OCI-LY3 (cell line): ENCODE measurements around the gene MAPK14.

ENCODE experiments used
- CTCF ChIP-seq: fragments of 200-600, 300-600 bp; sonication (generic); IDR thresholded peaks from 2 replicates; pipeline ENCODE4 v1.5.1; 2014; ENCODE audit warnings: antibody characterized with exemption, low read length, low read depth
- EZH2phosphoT487 ChIP-seq: fragments of 200-600 bp; shearing (Covaris generic); IDR thresholded peaks from 2 replicates; pipeline ENCODE4 v1.6.1; 2018; ENCODE audit warnings: antibody characterized with exemption, mixed run types, low read depth

DNA sequence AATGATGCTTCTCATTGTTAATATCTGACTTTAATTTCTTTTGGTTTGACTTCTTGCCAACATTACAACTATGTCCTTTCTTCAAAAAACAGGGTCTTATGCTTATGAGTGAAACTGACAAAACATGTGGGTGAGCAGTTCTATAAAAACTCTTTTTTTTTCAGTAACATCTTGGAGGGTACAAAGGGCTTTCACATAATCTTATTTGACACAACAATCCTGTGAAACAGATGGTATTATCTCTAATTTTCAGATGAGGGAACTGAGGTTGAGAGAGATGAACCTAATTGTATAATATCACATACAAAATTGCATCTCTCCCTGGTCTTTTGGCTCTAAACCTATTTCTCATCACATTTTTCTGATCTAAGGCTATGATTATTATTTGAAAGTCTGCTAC lies 38.3 kb downstream of the MAPK14 start:
- TF ChIP-seq CTCF, result no peak
- TF ChIP-seq EZH2phosphoT487, result no peak
